NCI-H128 (cell line): ENCODE results near the gene RBBP5.
A peak's percentile ranks its signal among the peaks of the same experiment; 100 is the strongest.

Source experiments
- DNase-seq: peaks from one replicate; lab custom pipeline; 2025; ENCODE audit not compliant: unreplicated experiment; lab: John Stamatoyannopoulos, UW

RBBP5 gene

DNA sequence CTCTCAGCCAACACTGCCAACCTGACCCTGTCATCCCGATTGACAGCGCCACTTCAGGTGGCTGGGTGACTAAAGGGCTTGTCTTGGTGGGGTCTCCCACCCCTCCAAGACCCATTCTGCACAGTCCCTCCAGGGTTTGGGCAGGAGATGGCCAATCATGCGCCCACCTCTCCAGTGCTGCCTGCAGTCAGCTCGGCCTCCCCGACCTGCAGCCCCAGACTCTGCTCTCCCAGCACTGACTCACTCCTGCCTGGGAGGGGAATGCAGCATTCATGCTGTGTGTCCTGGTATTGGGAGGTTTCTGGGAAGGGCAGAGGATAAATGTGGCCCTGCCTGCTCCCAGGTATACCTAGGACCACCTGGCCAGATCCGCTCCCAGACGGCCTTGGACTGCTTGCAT lies 47.3 kb downstream of the RBBP5 start:
- DNase-seq: no peak

- DNase-seq: no peak
Observed at GRCh38 chr1:205074084-205074483, 47.7 kb downstream of the RBBP5 start.

DNA sequence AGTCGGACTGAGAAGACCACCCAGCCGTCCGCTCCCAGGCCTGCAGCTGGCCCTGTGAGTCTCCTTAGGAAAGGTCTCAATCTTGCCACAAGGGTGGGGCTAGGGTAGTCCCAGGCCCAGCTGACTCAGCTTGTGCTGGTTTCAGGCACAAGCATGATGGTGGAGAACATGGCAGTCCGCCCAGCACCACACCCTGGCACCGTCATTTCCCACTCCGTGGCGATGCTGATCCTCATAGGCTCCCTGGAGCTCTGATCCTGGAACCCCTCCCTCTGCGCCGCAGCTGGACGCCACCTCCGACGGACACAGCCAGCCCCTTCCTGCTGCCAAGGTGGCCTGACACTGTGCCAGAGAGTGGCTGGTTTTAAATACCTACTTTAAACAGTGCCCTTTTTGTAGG lies 48.3 kb downstream of the RBBP5 start:
- DNase-seq: no peak

- no peak for DNase-seq
Observed at GRCh38 chr1:205072881-205073280, 48.9 kb downstream of the RBBP5 start.

- no peak for DNase-seq
Observed at GRCh38 chr1:205072286-205072685, 49.5 kb downstream of the RBBP5 start.

GRCh38 chr1:205071801-205072200 lies 50.0 kb downstream of the RBBP5 start:
- no peak for DNase-seq

DNA sequence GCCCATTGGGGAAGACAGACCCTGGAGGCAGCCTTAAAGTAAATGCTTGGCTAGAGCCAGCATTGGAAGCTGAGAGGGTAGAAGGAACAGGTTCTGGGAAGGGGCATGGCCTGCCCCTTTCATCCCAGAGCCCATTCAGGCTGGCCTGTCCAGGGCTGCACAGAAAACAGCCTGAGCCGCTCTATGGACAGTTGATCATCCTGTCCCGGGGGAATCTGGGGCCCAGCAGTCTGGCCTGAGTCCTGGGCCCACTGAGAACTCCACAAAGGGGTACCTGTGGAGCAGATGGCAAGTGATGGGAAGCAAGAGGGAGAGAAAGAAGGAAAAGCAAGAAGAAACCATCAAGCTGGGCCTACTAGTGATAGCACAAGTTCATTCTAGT lies 50.8 kb downstream of the RBBP5 start:
- DNase-seq: no peak

DNA sequence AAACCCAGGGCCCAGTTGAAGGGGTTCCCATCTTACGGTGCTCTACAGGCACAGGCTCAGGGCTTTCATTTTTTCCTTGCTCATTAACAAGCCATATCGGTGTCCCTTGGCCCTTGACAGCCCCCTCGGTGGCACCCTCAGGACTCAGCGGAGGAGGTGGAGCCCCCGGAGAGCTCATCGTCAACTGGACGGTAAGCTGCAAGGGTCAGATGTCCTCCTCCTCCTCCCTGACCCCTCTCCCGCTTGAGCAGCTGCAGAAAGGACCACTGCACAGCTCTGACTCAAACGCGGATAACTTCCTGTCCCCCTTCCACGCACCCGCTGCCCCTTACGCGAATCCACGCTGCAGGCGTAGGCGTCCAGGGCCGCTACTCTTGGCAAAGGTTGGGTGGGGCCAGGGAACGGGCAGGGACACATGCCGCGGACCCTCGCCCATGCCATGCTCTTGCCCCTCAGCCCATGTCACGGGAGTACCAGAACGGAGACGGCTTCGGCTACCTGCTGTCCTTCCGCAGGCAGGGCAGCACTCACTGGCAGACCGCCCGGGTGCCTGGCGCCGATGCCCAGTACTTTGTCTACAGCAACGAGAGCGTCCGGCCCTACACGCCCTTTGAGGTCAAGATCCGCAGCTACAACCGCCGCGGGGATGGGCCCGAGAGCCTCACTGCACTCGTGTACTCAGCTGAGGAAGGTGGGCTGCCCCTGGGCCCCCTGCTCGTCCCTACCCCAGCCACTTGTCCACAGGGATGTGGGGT lies 52.2 kb downstream of the RBBP5 start:
- DNase-seq: no peak

DNA sequence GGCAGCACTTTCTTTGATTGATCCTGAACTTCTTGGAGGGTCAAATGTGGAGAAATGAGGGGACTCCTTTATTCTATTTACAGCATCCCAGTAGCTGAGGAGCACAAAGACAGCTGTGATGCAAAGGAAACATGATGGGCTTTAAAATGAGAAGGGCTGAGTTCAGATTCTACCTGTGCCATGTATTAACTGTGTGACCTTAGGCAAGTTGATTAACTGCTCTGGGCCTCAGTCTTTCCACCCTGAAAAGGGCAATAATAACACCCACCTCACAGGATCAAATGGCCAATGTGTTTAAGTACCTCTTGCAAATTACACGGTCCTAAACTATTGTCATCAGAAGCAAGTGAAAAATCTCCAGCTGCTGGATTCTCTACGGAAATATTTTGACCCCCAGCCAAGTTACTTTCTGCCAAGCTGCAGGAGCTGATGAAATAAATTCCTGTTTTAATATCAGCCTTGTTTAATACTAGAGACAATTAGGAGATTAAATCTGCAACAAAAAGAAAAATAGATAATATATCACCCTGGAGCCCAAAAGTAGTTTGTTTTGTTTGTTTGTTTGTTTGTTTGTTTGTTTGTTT lies 53.2 kb downstream of the RBBP5 start:
- no peak for DNase-seq

DNA sequence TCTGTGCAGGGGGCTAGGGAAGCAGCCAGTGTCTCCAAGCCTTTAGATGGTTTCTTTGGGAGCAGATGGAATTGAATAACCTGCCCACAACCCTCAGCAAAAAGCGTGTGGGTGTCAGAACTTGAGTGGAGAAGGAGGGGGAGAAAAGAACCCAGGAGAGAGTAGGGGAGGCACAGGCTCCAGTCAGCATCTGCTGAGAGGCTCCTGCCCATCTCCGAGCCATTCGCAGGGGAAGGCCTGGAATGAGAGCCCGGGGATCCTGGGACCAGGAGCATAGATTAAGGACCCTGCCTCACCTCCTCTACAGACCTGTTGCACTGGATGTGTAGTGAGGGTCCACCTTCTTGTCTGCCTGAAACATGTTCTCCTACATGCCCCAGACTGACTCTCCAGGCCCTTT lies 53.8 kb downstream of the RBBP5 start:
- DNase-seq: no peak

GRCh38 chr1:205067031-205067430 lies 54.7 kb downstream of the RBBP5 start:
- no peak for DNase-seq

DNA sequence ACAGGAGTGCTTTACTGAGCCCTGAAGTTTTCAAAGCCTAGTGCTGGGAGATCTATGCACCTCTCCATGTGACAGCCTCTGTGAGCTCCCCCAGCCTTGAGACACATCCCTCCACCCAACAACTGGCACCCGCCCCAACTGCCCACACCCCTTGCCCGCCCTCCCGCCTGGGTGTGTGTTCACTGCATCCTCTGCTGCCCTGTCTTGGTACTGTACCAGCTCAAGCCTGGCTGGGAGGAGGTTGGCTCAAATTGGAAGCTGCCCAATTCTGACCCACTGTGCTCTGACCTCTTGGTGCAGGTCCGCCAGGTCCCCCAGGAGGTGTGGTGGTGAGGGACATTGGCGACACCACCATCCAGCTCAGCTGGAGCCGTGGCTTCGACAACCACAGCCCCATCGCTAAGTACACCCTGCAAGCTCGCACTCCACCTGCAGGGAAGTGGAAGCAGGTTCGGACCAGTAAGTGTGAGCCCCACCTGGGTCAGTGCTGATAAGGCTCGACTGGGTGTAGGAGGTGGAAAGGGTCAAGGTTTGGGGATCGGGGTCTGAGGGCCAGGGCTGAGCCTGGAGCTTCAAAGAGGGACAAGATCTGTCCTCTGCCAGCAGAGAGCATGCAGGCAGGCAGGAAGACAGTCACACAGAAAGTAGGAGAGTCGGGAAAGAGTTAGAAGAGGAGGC lies 55.5 kb downstream of the RBBP5 start:
- no peak for DNase-seq

DNA sequence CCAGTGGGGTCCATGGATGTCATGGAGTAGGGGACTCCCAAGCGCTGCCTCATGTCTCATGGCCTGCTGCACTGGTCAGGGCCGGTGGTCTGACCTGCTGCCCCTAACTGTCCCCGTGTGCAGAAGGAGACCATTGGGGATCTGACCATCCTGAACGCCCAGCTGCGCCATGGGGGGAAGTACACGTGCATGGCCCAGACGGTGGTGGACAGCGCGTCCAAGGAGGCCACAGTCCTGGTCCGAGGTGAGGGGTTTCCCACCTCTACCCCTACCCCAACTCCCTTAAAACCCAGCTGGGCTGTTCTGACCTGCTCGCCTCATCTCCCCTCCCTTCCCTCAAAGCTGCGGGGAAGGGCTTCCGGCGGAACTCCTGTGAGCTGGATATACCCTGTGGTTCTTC lies 56.1 kb downstream of the RBBP5 start:
- DNase-seq: no peak

DNA sequence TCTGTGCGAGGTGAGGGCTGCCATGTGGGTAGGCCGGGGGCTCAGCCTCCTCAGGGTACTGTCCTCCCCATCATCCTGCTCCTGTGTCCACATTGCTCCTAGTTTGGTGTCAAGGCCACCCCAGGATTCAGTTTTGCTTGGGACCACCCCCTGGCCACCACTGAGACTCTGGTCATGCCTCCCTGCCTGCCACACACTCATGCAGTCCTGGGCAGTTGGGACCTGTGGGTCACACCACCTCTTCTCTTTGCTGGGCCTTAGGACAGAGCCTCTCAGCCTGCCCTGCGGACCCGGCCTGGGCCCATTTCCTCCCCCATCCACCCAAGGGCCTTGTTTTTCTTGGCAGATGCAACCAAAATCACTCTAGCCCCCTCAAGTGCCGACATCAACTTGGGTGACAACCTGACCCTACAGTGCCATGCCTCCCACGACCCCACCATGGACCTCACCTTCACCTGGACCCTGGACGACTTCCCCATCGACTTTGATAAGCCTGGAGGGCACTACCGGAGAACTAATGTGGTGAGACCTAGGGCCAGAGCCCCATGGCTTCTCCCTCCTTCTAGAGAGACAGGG lies 56.9 kb downstream of the RBBP5 start:
- no peak for DNase-seq

DNA sequence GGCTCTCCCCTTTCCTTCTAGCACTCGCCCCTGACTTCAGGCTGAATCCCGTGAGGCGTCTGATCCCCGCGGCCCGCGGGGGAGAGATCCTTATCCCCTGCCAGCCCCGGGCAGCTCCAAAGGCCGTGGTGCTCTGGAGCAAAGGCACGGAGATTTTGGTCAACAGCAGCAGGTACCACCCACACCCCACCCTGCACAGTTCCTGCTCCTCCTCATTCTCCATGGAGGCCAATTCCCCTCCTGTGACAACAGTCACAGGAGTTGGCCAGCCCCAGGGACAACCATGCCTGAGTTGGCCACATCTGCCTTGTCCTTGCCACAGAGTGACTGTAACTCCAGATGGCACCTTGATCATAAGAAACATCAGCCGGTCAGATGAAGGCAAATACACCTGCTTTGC lies 57.5 kb downstream of the RBBP5 start:
- no peak for DNase-seq

DNA sequence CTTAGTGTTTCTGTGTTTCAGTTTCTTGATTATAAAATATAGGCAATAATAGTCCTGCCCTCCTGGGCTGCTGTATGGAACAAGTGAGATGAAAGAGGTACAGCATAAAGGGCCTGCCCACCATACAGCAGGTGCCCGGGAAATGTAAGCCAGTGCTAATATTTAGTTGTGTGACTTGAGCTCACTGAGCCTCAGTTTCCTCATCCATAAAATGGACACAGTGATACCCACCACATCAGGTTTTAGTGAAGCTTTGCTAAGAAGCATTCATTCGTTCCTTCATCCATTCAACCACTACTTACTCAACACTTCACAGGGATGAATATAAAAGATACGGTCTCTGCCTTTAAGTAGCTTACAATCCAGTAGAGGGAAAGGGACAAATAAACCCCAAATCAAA lies 58.9 kb downstream of the RBBP5 start:
- no peak for DNase-seq

DNA sequence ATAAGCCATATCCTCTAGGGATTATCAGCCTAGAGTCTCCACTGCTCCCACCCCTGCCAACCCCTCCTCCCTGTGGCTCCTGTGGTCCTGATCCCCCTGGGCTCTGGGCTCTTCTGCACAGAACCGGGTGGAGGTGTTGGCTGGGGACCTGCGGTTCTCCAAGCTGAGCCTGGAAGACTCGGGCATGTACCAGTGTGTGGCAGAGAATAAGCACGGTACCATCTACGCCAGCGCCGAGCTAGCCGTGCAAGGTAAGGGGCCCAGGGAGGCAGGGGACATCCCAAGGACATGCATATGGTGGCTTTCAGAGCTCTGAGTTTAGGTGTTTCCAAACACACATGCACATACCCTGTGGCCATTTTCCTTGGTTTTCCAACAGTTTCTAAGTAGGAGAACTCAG lies 59.5 kb downstream of the RBBP5 start:
- DNase-seq: no peak

- DNase-seq: peak; percentile 82
Observed at GRCh38 chr1:205061665-205062069, 60.1 kb downstream of the RBBP5 start.

- DNase-seq: no peak
Observed at GRCh38 chr1:205061227-205061626, 60.6 kb downstream of the RBBP5 start.

GRCh38 chr1:205060746-205061145 lies 61.0 kb downstream of the RBBP5 start:
- no peak for DNase-seq

DNA sequence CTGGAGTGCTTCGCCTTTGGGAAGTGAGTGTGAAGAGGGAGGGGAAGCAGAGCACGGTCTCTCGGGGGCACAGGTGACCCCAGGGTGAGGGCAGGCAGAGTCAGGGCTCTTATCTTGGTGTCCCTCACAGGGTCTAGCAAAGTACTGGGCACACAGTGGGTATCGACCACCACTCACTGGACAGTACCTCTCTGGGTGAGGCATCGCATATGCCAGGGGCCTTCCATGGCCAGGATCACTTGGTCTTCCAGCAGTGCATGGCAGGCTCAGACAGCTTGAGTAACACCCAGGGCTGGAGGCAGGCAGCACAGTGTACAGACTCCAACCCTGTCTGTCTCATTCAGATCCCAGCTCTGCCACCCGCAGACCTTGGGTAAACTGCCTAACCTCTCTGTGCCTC lies 62.1 kb downstream of the RBBP5 start:
- no peak for DNase-seq

- DNase-seq: no peak
Observed at GRCh38 chr1:205058853-205059252, 62.9 kb downstream of the RBBP5 start.
